ENCODE measurements around the gene DIAPH1. TPM values are rescaled to one million over a fixed set of nuclear protein-coding genes. Genes with fewer than 3 reads are reported as not detected.

Gene DIAPH1
- total RNA-seq, 4 donors from 2014 or later, result 98.2 to 115 (median 102) TPM

- Histone ChIP-seq H3K4me1 (peaks cover 0 to 2% (median under 1%) of the 10 kb centered on the region in 4 donors), H3K4me3 (no peak overlapping the region), H3K9me3 (no peaks in the 10 kb centered on the region), H3K36me3 (no peaks in the 10 kb centered on the region), H3K27ac (no peak overlapping the region), H3K27me3 (peaks cover 0 to 5% of the 10 kb centered on the region in 2 donors)
- DNase-seq, result no peak
- no peak for TF ChIP-seq POLR2A (IDR thresholded peaks at IDR 0.05)
- TF ChIP-seq CTCF (IDR thresholded peaks at IDR 0.05), result no peak
Measured at GRCh38 chr5:141487131-141487530, 131.7 kb downstream of the DIAPH1 start.

DNA sequence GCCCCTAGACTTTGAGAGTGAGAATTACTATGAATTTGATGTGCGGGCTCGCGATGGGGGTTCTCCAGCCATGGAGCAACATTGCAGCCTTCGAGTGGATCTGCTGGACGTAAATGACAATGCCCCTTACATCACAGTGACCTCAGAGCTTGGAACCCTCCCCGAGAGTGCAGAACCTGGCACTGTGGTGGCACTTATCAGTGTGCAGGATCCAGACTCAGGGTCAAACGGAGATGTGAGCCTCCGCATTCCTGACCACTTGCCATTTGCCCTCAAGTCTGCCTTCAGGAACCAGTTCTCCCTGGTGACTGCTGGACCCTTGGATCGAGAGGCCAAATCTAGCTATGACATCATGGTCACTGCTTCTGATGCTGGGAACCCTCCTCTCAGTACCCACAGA lies 132.7 kb downstream of the DIAPH1 start:
- DNase-seq, result no peak
- Histone ChIP-seq H3K9me3 (no peaks in the 10 kb centered on the region), H3K4me3 (no peak overlapping the region), H3K27me3 (no peaks in the 10 kb centered on the region), H3K36me3 (no peaks in the 10 kb centered on the region), H3K27ac (no peak overlapping the region), H3K4me1 (no peaks in the 10 kb centered on the region)
- TF ChIP-seq CTCF (IDR thresholded peaks at IDR 0.05) (no peak), POLR2A (IDR thresholded peaks at IDR 0.05) (no peak)

DNA sequence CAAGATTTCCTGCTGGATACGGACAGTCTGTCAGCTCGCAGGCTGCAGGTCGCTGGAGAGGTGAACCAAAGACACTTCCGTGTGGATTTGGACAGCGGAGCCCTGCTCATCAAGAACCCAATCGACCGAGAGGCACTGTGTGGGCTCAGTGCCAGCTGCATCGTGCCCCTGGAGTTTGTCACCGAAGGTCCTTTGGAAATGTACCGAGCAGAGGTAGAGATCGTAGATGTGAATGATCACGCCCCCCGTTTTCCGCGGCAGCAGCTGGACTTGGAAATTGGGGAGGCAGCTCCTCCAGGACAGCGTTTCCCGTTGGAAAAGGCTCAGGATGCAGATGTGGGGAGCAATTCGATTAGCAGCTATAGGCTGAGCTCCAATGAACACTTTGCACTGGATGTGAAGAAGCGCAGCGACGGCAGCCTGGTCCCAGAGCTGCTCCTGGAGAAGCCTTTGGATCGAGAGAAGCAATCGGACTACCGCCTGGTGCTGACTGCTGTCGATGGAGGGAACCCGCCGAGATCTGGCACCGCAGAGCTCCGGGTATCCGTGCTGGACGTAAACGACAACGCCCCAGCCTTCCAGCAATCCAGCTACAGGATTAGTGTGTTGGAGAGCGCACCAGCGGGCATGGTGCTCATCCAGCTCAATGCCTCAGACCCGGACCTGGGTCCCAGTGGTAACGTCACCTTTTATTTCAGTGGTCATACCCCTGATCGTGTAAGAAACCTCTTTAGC lies 133.3 kb downstream of the DIAPH1 start:
- H3K36me3 ChIP-seq, result no peaks in the 10 kb centered on the region
- DNase-seq, result no peak
- H3K27ac ChIP-seq, result no peak overlapping the region
- H3K27me3 ChIP-seq, result no peaks in the 10 kb centered on the region
- TF ChIP-seq CTCF (IDR thresholded peaks at IDR 0.05) (no peak), POLR2A (IDR thresholded peaks at IDR 0.05) (no peak)
- peak overlapping the region in 3 of 4 donors; percentile 7 to 37 (median 30) for H3K4me3 ChIP-seq
- no peaks in the 10 kb centered on the region for H3K4me1 ChIP-seq
- no peaks in the 10 kb centered on the region for H3K9me3 ChIP-seq

DNA sequence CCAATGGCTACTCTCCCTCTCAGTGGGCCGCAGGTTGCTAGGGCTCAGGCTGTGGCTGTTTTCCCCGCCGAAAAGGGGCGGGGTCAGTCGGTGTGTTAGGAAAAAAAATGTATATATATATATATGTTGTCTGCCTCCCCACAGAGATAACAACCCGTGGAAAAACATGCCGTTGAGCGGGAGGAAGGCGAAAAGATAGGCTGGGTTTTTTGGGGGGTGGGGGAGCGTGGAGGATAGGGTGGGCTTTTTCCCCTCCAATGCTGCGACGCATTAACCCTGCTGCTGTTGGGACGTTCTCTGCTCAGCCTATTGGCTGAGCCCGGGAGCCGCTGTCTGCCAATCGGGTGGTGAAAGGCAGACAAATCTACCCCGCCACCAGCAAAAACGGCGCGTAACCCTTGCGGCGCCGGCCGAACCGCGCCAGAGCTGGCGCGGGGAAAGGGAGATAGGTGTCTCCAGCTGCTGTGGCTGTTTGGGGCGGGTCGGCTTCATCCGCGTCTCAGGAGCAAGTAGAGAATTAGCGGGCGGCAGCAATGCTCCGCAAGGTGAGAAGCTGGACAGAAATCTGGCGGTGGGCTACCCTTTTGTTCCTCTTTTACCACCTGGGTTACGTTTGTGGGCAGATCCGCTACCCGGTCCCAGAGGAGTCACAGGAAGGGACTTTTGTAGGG lies 134.0 kb downstream of the DIAPH1 start, which contains the start of gene PCDHGC4:
TSS of gene PCDHGC4 (plus strand) at position 390 of the 671 bp plus-strand sequence. CDS start at position 534, 144 bp downstream.
- no peak for DNase-seq
- Histone ChIP-seq H3K4me1 (no peaks in the 10 kb centered on the region), H3K4me3 (peak within 1 kb of the TSS; percentile 7 to 37 (median 28)), H3K36me3 (no peaks in the 10 kb centered on the region), H3K9me3 (no peaks in the 10 kb centered on the region), H3K27me3 (no peaks in the 10 kb centered on the region), H3K27ac (no peak within 1 kb of the TSS)
- TF ChIP-seq CTCF (IDR thresholded peaks at IDR 0.05), result no peak
- no peak for TF ChIP-seq POLR2A (IDR thresholded peaks at IDR 0.05)

- Histone ChIP-seq H3K36me3 (no peaks in the 10 kb centered on the region), H3K4me1 (no peaks in the 10 kb centered on the region), H3K27me3 (no peaks in the 10 kb centered on the region), H3K9me3 (no peaks in the 10 kb centered on the region), H3K27ac (no peak overlapping the region), H3K4me3 (peak overlapping the region in 2 of 4 donors; percentile 30 to 37)
- no peak for TF ChIP-seq POLR2A (IDR thresholded peaks at IDR 0.05)
- TF ChIP-seq CTCF (IDR thresholded peaks at IDR 0.05), result no peak
- DNase-seq, result no peak
Measured at GRCh38 chr5:141484310-141484640, 134.5 kb downstream of the DIAPH1 start.

Data from Peyer's patch (tissue), 4 donors.